Panc1 (cell line): Measurements from ENCODE around the gene STX18. TPM values are rescaled to one million over a fixed set of nuclear protein-coding genes. Genes with fewer than 3 reads are reported as not detected.
A peak's percentile ranks its signal among the peaks of the same experiment; 100 is the strongest.

Experiments used
- ATAC-seq: fragments of 200-7000 bp; cut with Tn5 transposase; 2 replicates; pipeline ENCODE4 v1.9.1; 2020; ENCODE audit warnings: mild to moderate bottlenecking, moderate library complexity
- BruUV-seq: library from RNA; stranded (reverse); fragments of 400-500 nt; replicated peaks from 2 replicates; lab custom pipeline; 2021; lab: Mats Ljungman, UMichigan
- CTCF ChIA-PET: fragments of 300-600 bp; sonication (Branson Sonifier 250); formaldehyde crosslinking; loops from one replicate; lab custom pipeline; 2022; ENCODE audit warnings: antibody characterized with exemption; lab: Charles Lee
- POLR2A ChIA-PET: fragments of 300-600 bp; sonication (Branson Sonifier 250); formaldehyde crosslinking; loops from one replicate; lab custom pipeline; 2022; ENCODE audit warnings: antibody characterized with exemption; lab: Charles Lee
- DNase-seq: peaks from one replicate; pipeline ENCODE4 v3.0.0-alpha.2; 2010; ENCODE audit warnings: low read depth, low spot score
- H3K27ac ChIP-seq: 2 replicates; pipeline ENCODE4 v1.5.1; 2011; ENCODE audit warnings: mild to moderate bottlenecking, low read length, inconsistent platforms
- H3K27me3 ChIP-seq: fragments of 200-500 bp; sonication (Bioruptor generic); 2 replicates; pipeline ENCODE4 v1.6.0; 2014; ENCODE audit warnings: low read length, inconsistent platforms; ENCODE audit not compliant: control insufficient read depth, insufficient read depth
- H3K36me3 ChIP-seq: fragments of 200-500 bp; sonication (Bioruptor generic); 2 replicates; pipeline ENCODE4 v1.5.1; 2014; ENCODE audit warnings: inconsistent platforms, mild to moderate bottlenecking, low read length, moderate library complexity; ENCODE audit not compliant: control insufficient read depth, insufficient read depth
- H3K4me1 ChIP-seq: 2 replicates; pipeline ENCODE4 v1.5.1; 2011; ENCODE audit warnings: inconsistent platforms, mild to moderate bottlenecking, low read length, moderate library complexity; ENCODE audit not compliant: control insufficient read depth, insufficient read depth
- H3K4me3 ChIP-seq, 2 experiments: 2 replicates each; pipeline ENCODE4 v1.5.1; 2011 to 2012; ENCODE audit warnings: low read depth in 2 of 2, low read length in 2 of 2, mild to moderate bottlenecking in 2 of 2, inconsistent platforms in 1 of 2, moderate library complexity in 1 of 2
- H3K9me3 ChIP-seq: fragments of 200-500 bp; sonication (Bioruptor generic); 2 replicates; pipeline ENCODE4 v1.5.1; 2014; ENCODE audit warnings: low read depth, mild to moderate bottlenecking, inconsistent platforms, low read length, moderate library complexity; ENCODE audit not compliant: control insufficient read depth, insufficient read depth
- POLR2AphosphoS5 ChIP-seq: IDR thresholded peaks from 2 replicates; pipeline ENCODE4 v1.6.1; 2012; ENCODE audit warnings: mild to moderate bottlenecking, low read depth, low read length, moderate library complexity
- SIN3A ChIP-seq: IDR thresholded peaks from 2 replicates; pipeline ENCODE4 v1.6.1; 2012; ENCODE audit warnings: low read depth, mild to moderate bottlenecking, low read length, moderate library complexity, borderline replicate concordance; ENCODE audit not compliant: insufficient read depth
- TCF7L2 ChIP-seq: IDR thresholded peaks from 2 replicates; pipeline ENCODE4 v1.6.1; 2011; ENCODE audit warnings: mild to moderate bottlenecking, low read depth, low read length, inconsistent platforms
- in situ Hi-C: cut with HindIII; loops from 2 replicates; pipeline ENCODE4 v1.10.0; 2016; ENCODE audit warnings: low sequenced_read_pairs, low pct_unique_long_range_greater_than_20kb
- intact Hi-C: fragments of 100-400 bp; cut with micrococcal nuclease; formaldehyde crosslinking; loops from one replicate; pipeline ENCODE4 v1.10.0; 2022; ENCODE audit not compliant: unreplicated experiment
- total RNA-seq: library from RNA; stranded (reverse); gene quantifications from one replicate; pipeline ENCODE4 v1.2.1, GENCODE V29; 2021; ENCODE audit not compliant: unreplicated experiment
- TF ChIP-seq, protein P1 (sequence below), 2 experiments: IDR thresholded peaks; 2 replicates each; pipeline ENCODE4 v1.6.1; 2011 to 2012; ENCODE audit warnings: low read depth in 2 of 2, control low read depth in 1 of 2, low read length in 1 of 2, mild to moderate bottlenecking in 1 of 2, moderate library complexity in 1 of 2; ENCODE audit not compliant: insufficient read depth in 1 of 2
- TF ChIP-seq, protein P2 (sequence below): fragments of 450-650 bp; IDR thresholded peaks from 2 replicates; pipeline ENCODE4 v1.5.1; 2017; ENCODE audit warnings: mild to moderate bottlenecking

STX18 gene
- total RNA-seq, 1 experiment from 2014 or later: 15.0 TPM

DNA sequence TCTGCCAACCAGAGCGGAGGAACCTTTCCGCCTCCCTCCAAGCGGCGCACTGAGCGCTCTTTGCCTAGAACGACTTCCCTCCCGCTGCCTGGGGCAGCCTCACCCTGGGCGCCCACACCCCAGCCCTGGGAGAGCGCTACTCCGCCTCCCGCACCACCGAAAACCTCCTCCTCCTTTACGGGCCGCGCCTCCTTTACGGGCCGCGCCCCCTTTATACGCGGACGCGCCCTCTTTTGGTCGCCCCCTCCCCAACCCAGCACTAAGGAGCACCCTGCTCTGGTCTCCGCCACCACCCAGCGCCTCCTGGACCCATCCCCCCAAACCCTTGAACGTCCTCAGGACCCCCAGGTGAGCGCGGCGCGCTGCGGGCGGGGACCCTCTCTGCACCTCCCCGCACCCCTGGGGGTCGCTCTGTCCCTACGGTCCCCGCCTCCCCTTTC is 155.5 kb downstream of the STX18 start:
- no peaks in the 10 kb centered on the region; the same call in 1 of the 2 replicates for H3K4me1 ChIP-seq
- ChIA-PET CTCF (no interaction called here), POLR2A (no interaction called here)
- DNase-seq: no peak
- H3K36me3 ChIP-seq: no peaks in the 10 kb centered on the region
- no TSS peak for BruUV-seq
- in situ Hi-C loops (no loop called here), intact Hi-C loops (no loop called here)
- TF ChIP-seq, protein P1, sequence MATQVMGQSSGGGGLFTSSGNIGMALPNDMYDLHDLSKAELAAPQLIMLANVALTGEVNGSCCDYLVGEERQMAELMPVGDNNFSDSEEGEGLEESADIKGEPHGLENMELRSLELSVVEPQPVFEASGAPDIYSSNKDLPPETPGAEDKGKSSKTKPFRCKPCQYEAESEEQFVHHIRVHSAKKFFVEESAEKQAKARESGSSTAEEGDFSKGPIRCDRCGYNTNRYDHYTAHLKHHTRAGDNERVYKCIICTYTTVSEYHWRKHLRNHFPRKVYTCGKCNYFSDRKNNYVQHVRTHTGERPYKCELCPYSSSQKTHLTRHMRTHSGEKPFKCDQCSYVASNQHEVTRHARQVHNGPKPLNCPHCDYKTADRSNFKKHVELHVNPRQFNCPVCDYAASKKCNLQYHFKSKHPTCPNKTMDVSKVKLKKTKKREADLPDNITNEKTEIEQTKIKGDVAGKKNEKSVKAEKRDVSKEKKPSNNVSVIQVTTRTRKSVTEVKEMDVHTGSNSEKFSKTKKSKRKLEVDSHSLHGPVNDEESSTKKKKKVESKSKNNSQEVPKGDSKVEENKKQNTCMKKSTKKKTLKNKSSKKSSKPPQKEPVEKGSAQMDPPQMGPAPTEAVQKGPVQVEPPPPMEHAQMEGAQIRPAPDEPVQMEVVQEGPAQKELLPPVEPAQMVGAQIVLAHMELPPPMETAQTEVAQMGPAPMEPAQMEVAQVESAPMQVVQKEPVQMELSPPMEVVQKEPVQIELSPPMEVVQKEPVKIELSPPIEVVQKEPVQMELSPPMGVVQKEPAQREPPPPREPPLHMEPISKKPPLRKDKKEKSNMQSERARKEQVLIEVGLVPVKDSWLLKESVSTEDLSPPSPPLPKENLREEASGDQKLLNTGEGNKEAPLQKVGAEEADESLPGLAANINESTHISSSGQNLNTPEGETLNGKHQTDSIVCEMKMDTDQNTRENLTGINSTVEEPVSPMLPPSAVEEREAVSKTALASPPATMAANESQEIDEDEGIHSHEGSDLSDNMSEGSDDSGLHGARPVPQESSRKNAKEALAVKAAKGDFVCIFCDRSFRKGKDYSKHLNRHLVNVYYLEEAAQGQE (IDR thresholded peaks at IDR 0.05; ENCODE audit: insufficient read depth in 1 of 2, low read depth in 2 of 2, low read length in 1 of 2): no peak
- no peak for TF ChIP-seq SIN3A
- TF ChIP-seq TCF7L2: no peak
- no peak for TF ChIP-seq POLR2AphosphoS5
- TF ChIP-seq, protein P2, sequence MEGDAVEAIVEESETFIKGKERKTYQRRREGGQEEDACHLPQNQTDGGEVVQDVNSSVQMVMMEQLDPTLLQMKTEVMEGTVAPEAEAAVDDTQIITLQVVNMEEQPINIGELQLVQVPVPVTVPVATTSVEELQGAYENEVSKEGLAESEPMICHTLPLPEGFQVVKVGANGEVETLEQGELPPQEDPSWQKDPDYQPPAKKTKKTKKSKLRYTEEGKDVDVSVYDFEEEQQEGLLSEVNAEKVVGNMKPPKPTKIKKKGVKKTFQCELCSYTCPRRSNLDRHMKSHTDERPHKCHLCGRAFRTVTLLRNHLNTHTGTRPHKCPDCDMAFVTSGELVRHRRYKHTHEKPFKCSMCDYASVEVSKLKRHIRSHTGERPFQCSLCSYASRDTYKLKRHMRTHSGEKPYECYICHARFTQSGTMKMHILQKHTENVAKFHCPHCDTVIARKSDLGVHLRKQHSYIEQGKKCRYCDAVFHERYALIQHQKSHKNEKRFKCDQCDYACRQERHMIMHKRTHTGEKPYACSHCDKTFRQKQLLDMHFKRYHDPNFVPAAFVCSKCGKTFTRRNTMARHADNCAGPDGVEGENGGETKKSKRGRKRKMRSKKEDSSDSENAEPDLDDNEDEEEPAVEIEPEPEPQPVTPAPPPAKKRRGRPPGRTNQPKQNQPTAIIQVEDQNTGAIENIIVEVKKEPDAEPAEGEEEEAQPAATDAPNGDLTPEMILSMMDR: no peak
- no peaks in the 10 kb centered on the region for H3K9me3 ChIP-seq
- H3K27me3 ChIP-seq: peaks cover 2% of the 10 kb centered on the region; the same call in 1 of the 2 replicates
- no peak overlapping the region for H3K27ac ChIP-seq
- peak overlapping the region; percentile 29 to 36; a peak in 3 of 4 replicates for H3K4me3 ChIP-seq
- peak; percentile 65 for ATAC-seq

DNA sequence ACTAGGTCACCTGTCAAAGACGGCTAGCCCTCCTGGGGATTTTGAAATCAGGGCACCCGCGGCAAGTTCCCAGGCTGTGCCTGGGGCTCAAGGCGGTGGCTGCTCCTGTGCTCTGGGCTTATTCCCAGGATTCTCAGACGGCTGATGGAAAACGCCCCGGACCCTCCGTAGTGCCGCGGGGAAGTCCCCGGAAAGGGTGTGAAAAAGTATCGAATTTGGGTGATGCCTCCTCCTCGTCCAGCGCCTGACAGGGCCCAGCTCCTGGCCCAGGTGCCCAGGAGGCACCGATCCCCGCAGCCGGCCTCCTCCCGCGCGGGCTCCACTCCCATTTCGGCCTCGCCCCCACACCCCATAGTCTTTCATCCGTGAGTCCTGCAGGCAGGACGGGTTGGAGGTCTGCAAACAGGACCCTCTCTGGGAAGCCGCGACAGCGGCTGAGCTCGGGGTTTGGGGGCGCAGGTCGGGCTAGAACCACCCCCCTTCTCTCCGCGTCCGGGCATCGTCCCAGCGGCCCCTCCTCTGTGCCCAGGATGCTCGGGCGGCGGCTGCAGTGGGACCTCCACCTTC is 156.0 kb downstream of the STX18 start:
- peak overlapping the region; percentile 29 to 36; a peak in 3 of 4 replicates for H3K4me3 ChIP-seq
- no TSS peak for BruUV-seq
- intact Hi-C loops: no loop called here

More for the DNA sequence above, 156.0 kb downstream of the STX18 start:
- TF ChIP-seq, protein P2: no peak
- TF ChIP-seq TCF7L2 (no peak), POLR2AphosphoS5 (no peak), SIN3A (no peak)
- TF ChIP-seq, protein P1 (IDR thresholded peaks at IDR 0.05; ENCODE audit: insufficient read depth in 1 of 2, low read depth in 2 of 2, low read length in 1 of 2): no peak
- H3K27ac ChIP-seq: no peak overlapping the region
- no peaks in the 10 kb centered on the region; the same call in 1 of the 2 replicates for H3K4me1 ChIP-seq
- in situ Hi-C loops: no loop called here
- no peaks in the 10 kb centered on the region for H3K9me3 ChIP-seq
- peaks cover 2% of the 10 kb centered on the region; the same call in 1 of the 2 replicates for H3K27me3 ChIP-seq
- no peak for DNase-seq
- ATAC-seq: peak; percentile 10; the same call in 1 of the 2 replicates
- no peaks in the 10 kb centered on the region for H3K36me3 ChIP-seq
- ChIA-PET CTCF (no interaction called here), POLR2A (no interaction called here)
